HFF-Myc (cell line): Measurements from ENCODE around the gene NUDT4.
"Not testable (repeated sequence)": the region's sequence is repeated elsewhere in the genome, so short reads cannot be mapped to it uniquely, and the experiment has no call there.

ENCODE experiments used
- DNase-seq: peaks from one replicate; pipeline ENCODE4 v3.0.0-alpha.2; 2011; ENCODE audit warnings: low read depth; ENCODE audit errors: extremely low read depth
- H3K4me3 ChIP-seq: replicated peaks from 2 replicates; pipeline ENCODE4 v1.5.1; 2011; ENCODE audit warnings: low read depth, mild to moderate bottlenecking, control low read depth, low read length
- CTCF ChIP-seq: IDR thresholded peaks from 2 replicates; pipeline ENCODE4 v1.5.1; 2012; ENCODE audit warnings: mild to moderate bottlenecking, low read depth, low read length, control low read depth; ENCODE audit errors: missing control alignments

Gene NUDT4

GRCh38 chr12:93381161-93381975, 3.6 kb downstream of the NUDT4 start:
- no peak for TF ChIP-seq CTCF
- H3K4me3 ChIP-seq = peak overlapping the region; percentile 94
- DNase-seq = no peak

- peak overlapping the region; percentile 94 for H3K4me3 ChIP-seq
Measured at GRCh38 chr12:93381976-93382437, 4.3 kb downstream of the NUDT4 start.

GRCh38 chr12:93387780-93388179, 10.1 kb downstream of the NUDT4 start:
- H3K4me3 ChIP-seq = no peak overlapping the region
- DNase-seq = no peak

More at GRCh38 chr12:93381976-93382437, 4.3 kb downstream of the NUDT4 start:
- not testable (repeated sequence) for DNase-seq

GRCh38 chr12:93390031-93390430, 12.3 kb downstream of the NUDT4 start:
- TF ChIP-seq CTCF = no peak

More at GRCh38 chr12:93387780-93388179, 10.1 kb downstream of the NUDT4 start:
- TF ChIP-seq CTCF = no peak

GRCh38 chr12:93390549-93391297, 13.0 kb downstream of the NUDT4 start:
- no peak for TF ChIP-seq CTCF
- H3K4me3 ChIP-seq = no peak overlapping the region
- no peak for DNase-seq

More at GRCh38 chr12:93390031-93390430, 12.3 kb downstream of the NUDT4 start:
- H3K4me3 ChIP-seq = no peak overlapping the region
- no peak for DNase-seq

GRCh38 chr12:93393425-93393824, 15.7 kb downstream of the NUDT4 start:
- DNase-seq = no peak
- no peak for TF ChIP-seq CTCF
- H3K4me3 ChIP-seq = no peak overlapping the region

GRCh38 chr12:93397412-93397811, 19.7 kb downstream of the NUDT4 start:
- DNase-seq = no peak
- no peak overlapping the region for H3K4me3 ChIP-seq
- no peak for TF ChIP-seq CTCF

GRCh38 chr12:93399183-93399863, 21.6 kb downstream of the NUDT4 start:
- H3K4me3 ChIP-seq, DNase-seq: not testable (repeated sequence)
